22Rv1 (cell line): Measurements from ENCODE around the gene PRRC2C.

Experiments
- CTCF ChIP-seq: fragments of 450-650 bp; IDR thresholded peaks from 2 replicates; pipeline ENCODE4 v1.5.1; 2017; ENCODE audit warnings: mild to moderate bottlenecking
- ZFX ChIP-seq: fragments of 450-650 bp; IDR thresholded peaks from 2 replicates; pipeline ENCODE4 v1.6.1; 2017; ENCODE audit warnings: antibody characterized with exemption, borderline replicate concordance

- TF ChIP-seq CTCF (no peak), ZFX (no peak)
Observed at GRCh38 chr1:171576144-171576543, 90.8 kb downstream of the PRRC2C start.
